Glomerular visceral epithelial cell (primary cell): ENCODE data around the gene CDC14A.
"Not testable (repeated sequence)": the region's sequence is repeated elsewhere in the genome, so short reads cannot be mapped to it uniquely, and the experiment has no call there.

Experiments used
- DNase-seq: peaks from one replicate; pipeline ENCODE4 v3.0.0-alpha.2; 2016; ENCODE audit errors: extremely low spot score

Gene CDC14A

GRCh38 chr1:100362821-100363466 is 10.6 kb downstream of the CDC14A start:
- no peak for DNase-seq

GRCh38 chr1:100363831-100364230 is 11.5 kb downstream of the CDC14A start:
- no peak for DNase-seq

DNA sequence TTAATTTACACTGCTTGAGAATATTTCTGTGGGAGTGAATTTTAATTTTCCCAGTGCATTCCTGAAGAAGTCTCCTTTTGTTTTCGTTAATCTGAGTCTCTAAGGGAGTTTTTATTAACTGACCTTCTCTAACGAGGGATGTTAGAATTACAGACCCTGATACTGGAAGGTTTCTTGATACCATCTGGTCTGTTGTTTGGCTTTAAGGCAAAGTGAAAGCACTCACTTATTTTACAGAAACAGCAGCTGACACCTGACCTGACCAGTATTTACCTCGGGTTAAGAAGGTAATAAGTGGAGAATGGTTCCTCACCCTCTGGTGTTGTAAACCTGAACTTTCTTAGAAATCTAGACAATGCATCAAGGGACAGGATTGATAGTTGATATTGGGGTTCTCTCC is 12.4 kb downstream of the CDC14A start:
- no peak for DNase-seq

- DNase-seq: no peak
These were observed 13.9 kb downstream of the CDC14A start for GRCh38 chr1:100366209-100366525.

GRCh38 chr1:100369339-100369738 is 17.0 kb downstream of the CDC14A start:
- not testable (repeated sequence) for DNase-seq

DNA sequence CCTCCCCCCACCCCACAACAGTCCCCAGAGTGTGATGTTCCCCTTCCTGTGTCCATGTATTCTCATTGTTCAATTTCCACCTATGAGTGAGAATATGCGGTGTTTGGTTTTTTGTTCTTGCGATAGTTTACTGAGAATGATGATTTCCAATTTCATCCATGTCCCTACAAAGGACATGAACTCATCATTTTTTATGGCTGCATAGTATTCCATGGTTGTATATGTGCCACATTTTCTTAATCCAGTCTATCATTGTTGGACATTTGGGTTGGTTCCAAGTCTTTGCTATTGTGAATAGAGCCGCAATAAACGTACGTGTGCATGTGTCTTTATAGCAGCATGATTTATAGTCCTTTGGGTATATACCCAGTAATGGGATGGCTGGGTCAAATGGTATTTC is 21.6 kb downstream of the CDC14A start:
- not testable (repeated sequence) for DNase-seq

- not testable (repeated sequence) for DNase-seq
These were observed 24.6 kb downstream of the CDC14A start for GRCh38 chr1:100376890-100377289.

DNA sequence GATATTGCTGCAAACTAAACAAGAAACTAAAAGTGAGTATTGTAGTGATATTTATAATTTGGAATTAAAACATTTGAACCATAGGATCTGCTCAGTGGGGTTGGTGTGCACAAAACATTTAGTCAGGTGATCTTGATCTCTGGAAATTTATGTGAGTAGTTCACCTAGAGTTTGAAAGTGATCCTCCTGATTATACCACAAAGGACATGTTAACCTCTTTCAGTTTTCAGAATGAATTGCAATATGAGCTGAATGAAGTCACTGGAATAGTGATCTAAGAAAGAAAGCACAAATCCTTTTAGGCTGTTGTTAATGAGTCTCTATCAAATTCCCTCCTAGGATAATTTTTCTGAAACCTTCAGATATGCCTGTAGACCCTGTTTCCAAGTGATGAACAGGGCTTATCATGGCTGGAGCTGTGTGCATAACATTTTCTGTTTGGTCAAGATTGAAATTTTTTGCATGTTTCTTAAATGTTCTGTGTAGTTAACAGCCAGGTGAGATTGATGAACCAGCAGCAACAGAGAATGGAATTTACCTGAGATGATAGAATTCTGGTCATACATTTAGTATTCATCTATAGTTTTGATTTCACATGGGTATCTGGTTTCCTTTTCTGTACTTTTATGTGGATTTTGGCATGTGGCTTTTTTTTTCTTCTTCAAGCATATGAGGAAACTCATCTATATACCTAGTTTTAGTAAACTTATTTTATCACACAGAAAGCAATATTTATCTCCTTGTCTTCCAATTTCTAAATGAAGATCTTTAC is 25.5 kb downstream of the CDC14A start:
- DNase-seq: no peak

DNA sequence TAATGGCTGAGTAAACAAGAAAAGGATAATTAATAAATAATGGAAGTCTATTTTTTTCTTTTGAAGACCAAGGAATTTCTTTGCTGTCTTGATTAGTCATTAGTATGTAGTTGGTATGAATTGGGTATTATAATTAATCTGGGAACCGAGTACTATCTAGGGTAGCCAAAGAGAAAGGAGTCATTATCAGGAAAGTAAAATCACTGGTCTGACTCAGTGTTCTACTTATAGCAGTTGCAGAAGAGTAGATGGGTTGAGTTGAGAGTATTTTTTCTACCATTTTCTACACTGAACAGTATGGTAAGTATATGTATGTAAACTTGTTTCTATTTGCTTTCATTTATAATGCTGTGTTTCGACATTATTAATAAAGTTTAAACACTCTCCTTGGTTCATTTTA is 26.6 kb downstream of the CDC14A start:
- no peak for DNase-seq

GRCh38 chr1:100380635-100381034 is 28.3 kb downstream of the CDC14A start:
- DNase-seq: no peak

DNA sequence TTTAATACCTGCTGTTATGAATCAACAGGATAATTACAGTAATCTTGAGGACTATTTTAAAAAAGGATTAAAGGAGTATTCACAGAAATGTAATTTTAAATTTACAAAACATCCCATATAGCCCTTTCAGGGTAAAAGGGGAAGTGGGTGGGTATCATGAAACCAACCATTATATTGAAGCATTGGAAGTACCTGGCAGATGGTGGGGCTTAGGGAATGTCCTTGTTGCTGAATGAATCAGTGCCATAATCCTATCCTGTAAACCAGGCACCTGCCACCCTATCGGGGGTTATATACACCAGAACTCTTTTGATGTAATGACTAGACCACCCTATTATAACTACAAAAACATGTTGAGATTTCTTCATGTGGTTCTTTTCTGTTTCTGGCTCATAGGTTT is 30.4 kb downstream of the CDC14A start:
- no peak for DNase-seq

- DNase-seq: no peak
These were observed 31.6 kb downstream of the CDC14A start for GRCh38 chr1:100383743-100384405.

- peak; percentile 31 for DNase-seq
These were observed 34.9 kb downstream of the CDC14A start for GRCh38 chr1:100387209-100387608.

DNA sequence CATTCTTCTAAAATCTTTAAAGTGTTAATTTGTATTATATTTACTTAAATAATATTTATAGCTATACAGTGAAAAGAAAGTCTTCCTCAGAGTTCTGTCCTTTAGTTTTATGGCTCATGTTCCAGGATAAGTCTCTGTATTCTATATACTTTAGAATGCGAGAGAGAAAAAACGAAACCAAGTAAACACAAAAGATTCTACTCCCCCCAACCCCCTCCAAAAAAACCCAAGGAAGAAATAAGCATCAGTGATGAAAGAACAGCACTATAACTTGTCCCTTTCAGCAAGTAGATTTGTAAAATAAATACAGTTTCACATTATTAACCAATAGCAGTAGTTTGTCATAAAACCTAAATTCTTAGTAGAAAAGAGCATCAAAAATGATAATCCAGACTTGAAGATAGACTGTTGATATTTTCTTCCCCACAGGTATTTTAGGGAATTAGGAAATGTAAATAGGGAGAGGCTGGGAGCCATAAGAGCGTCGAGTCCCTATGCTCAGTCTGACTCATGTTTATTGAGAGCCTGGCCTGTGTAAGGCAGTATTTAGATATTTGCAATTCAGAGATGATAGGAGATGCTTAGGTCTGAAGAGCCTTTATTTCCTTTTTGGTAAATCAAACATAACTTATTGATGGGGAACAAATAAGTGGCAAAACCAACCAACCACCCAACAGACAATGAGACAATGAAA is 35.5 kb downstream of the CDC14A start:
- DNase-seq: no peak

DNA sequence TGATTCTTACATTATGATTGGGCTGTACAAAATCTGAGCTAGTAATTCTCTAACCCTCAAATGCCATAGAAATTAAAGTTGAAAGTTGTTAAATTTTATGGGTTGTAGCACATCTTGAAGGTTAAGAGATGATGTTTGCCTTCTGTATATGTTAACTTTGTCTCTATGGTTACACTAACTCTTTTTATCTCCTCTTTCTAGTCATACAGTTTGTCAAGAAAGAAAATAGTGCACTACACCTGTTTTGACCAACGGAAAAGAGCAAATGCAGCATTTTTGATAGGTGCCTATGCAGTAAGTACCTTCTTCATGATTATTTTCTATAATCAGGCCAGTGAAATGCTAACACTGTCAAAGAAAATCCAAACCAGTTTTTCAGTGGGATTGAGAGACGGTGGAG is 38.2 kb downstream of the CDC14A start:
- DNase-seq: no peak

DNA sequence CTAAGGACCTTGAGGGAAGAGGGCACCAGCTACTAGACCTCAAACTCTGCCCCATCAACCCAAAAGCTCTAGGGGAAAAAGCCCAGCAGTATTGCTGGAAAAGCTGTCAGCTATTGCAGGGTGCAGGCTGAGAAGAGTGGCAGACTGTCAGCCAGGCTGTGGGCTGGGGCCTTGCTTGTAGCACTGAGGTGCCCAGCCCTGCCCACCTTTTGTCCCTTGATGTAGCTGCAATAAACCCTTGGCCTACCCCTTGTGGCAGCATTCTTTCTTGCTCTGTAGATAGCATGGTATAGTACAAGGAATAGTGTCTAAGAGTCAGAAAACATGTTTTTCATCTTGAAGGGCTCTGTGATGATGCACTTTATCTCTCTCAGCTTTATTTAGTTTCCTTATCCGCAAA is 39.4 kb downstream of the CDC14A start:
- DNase-seq: no peak

DNA sequence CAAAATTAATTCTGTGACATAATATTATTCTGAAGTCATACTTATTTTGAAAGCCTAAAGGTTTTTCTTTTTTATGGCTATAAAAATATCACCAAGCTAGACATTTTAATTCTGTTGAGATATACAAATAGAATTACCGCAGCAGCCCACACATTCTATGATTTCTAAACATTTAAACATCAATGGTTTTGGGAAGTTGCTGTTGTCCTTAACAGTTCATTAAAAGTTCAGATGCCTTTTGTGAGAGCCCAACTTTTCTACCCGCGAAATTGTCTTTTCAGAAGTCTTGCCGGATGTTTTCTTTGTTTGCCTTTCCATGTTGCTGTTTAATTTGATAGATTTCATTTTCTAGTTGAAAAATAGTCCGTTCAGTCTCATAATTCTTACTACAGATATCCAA is 40.5 kb downstream of the CDC14A start:
- no peak for DNase-seq

DNA sequence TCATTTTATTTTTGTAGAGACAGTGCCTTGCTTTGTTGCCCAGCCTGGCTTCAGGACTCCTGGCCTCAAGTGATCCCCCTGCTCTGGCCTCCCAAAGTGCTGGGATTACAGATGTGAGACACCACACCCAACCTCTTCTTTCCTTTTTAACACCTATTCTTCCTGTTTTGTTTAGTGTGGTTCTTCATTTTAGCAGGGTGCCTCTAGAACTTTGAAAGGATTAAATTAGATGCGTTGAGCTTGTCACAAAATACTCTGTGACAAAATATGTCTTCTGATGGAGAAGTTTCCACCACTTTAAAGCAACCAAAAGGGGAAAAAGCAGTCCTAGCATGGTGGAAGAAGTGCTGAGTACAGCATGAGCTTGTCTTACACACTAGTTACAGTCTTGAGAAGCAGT is 42.0 kb downstream of the CDC14A start:
- DNase-seq: no peak

DNA sequence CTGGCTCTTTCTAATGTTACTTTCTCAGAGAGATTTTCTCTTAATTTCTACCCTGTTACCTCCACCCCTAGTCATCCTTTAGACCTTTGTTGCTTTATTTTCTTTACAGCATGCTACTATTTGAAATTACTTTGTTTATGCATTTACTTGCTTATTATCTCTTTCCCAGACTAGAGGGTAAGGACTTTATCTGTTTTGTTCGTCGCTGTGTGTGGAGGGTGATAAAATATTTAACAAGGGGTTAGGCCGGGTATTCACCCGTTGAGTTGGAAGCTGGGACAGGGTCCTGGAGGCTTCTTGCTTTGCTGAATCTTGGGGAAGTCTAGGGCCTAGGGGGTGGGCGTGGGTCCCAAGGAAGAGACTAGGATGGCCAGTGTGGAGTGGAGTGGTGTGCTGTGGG is 43.6 kb downstream of the CDC14A start:
- no peak for DNase-seq

GRCh38 chr1:100396651-100397050 is 44.3 kb downstream of the CDC14A start:
- DNase-seq: no peak

DNA sequence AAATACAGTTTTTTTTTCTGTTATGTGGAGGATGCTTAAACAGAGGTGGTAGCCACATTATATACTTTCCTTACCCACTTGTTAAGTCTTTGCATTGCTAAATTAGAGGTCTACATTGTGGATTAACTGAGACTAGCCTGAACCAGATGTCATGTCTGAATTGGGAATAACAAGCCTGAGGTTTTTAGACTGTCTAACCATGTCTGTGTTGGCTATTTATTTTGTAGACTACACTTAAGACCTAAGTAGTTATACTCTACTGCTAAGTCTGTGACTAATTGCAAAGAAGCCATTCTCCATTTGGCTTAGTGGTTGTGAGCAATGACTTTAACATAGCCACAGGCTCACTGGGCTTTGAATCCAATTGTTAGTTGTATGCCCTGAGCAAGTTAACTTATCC is 45.4 kb downstream of the CDC14A start:
- DNase-seq: no peak

DNA sequence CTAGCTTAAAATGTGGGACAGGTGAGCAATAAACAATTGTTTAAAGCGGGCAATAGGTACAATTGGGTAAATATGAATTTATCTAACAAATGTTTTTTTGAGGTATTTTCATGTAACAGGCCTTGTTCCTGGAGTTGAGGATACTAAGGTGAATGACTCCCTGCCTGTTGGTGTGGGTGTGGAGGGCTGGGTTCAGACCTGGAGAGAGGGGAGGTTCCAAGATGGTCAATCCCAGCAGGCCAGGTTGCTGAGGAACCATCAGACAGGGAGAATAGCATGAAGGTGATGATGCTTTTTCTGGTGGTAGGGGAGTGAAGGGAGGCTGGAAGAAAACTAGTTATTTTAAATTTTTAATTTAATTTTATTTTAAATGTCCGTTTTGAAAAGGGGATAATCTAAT is 46.3 kb downstream of the CDC14A start:
- no peak for DNase-seq

- no peak for DNase-seq
These were observed 48.1 kb downstream of the CDC14A start for GRCh38 chr1:100400404-100400803.
